ENCODE data around the gene HMGCLL1. TPM values are rescaled to one million over a fixed set of nuclear protein-coding genes. Genes with fewer than 3 reads are reported as not detected.

The HMGCLL1 gene
- total and polyA plus RNA-seq, 8 donors, result 0.10 to 3.3 (median 0.68) TPM; not detected in 3

DNA sequence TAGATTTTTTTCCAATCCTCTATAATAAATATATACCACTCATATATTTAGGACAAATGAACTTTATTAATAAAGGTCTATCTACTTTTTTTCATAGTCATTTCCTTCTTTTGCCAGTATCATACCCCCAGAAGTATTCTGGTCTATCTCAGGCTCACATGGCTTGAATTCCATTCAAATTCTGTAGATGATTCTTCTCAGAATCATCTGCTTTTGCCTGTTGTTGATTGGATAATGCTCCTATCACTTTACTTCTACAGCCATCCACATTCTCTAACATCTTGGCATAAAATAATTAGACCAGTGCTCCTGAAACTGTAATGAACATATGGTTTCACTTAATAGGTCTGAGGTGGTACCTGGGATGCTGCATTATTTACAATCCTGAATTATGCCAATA lies 130.5 kb downstream of the HMGCLL1 start:
- no peak for TF ChIP-seq POLR2AphosphoS5 (IDR thresholded peaks at IDR 0.05)
- TF ChIP-seq, protein P1, sequence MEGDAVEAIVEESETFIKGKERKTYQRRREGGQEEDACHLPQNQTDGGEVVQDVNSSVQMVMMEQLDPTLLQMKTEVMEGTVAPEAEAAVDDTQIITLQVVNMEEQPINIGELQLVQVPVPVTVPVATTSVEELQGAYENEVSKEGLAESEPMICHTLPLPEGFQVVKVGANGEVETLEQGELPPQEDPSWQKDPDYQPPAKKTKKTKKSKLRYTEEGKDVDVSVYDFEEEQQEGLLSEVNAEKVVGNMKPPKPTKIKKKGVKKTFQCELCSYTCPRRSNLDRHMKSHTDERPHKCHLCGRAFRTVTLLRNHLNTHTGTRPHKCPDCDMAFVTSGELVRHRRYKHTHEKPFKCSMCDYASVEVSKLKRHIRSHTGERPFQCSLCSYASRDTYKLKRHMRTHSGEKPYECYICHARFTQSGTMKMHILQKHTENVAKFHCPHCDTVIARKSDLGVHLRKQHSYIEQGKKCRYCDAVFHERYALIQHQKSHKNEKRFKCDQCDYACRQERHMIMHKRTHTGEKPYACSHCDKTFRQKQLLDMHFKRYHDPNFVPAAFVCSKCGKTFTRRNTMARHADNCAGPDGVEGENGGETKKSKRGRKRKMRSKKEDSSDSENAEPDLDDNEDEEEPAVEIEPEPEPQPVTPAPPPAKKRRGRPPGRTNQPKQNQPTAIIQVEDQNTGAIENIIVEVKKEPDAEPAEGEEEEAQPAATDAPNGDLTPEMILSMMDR (IDR thresholded peaks at IDR 0.05), result no peak
- TF ChIP-seq EP300 (IDR thresholded peaks at IDR 0.05), result no peak
- no peak for TF ChIP-seq POLR2A (IDR thresholded peaks at IDR 0.05)
- no peaks in the 10 kb centered on the region for H3K9me3 ChIP-seq
- intact Hi-C loops (cut with DNase I; ENCODE audit: low total_unique reads), result no loop called here
- H3K36me3 ChIP-seq, result no peaks in the 10 kb centered on the region
- no peaks in the 10 kb centered on the region for H3K27me3 ChIP-seq
- no peak overlapping the region for H3K27ac ChIP-seq
- no peaks in the 10 kb centered on the region for H3K4me1 ChIP-seq
- H3K4me3 ChIP-seq, result no peak overlapping the region
- no peak for DNase-seq

DNA sequence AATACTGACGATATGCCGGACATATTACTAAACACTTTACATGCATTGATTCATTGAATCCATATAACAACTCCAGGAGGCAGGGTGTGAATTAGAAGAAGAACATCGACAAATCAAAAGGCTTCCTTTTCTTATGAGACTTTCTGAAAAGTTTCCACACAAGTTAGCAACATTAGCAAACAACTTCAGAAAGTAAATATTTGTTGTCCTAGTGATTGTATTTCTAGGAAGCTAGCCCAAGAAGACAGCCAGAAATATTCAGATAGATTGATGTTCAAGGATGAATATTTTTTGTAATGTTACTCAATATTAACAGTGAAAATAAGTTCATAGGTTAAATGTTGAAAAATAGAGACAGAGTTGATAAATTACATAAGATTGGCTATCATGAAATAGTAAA lies 131.1 kb downstream of the HMGCLL1 start:
- H3K36me3 ChIP-seq, result no peaks in the 10 kb centered on the region
- no peak for DNase-seq
- intact Hi-C loops (cut with DNase I; ENCODE audit: low total_unique reads), result no loop called here
- TF ChIP-seq POLR2AphosphoS5 (IDR thresholded peaks at IDR 0.05), result no peak
- TF ChIP-seq, protein P1 (IDR thresholded peaks at IDR 0.05), result no peak
- no peak for TF ChIP-seq POLR2A (IDR thresholded peaks at IDR 0.05)
- no peak for TF ChIP-seq EP300 (IDR thresholded peaks at IDR 0.05)
- H3K4me1 ChIP-seq, result peaks cover 0 to 3% (median 0%) of the 10 kb centered on the region in 4 donors
- H3K4me3 ChIP-seq, result no peak overlapping the region
- no peaks in the 10 kb centered on the region for H3K27me3 ChIP-seq
- no peak overlapping the region for H3K27ac ChIP-seq
- WGBS, 5 donors, result 70 to 85% (median 72%) methylated on average over 3 of the region's 3 CpGs
- H3K9me3 ChIP-seq, result no peaks in the 10 kb centered on the region

DNA sequence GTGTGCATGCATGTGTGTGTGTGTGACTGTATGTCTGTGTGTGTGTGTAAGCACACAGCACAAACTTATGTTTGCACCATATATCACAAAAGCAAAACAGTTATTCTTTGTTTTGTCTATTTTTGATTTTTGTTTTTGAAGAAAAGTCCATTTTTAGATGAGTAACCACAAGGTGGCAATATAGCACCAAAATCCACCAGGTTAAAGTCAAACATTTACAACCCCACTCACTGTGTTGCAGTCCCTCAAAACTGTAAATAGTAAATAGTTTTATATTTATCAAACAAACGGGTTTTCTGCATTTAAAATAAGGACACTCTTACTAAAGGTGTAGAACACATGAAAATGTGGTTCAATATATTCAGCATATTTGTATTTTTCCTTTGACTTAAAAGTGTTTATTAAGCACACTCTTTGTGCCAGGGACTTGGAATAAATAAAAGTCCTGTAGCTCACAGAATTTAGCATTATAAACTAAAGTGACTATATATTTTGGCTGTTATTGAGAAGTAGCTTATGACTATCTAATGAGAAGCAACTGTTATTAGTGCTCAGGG lies 133.3 kb downstream of the HMGCLL1 start:
- no peak overlapping the region for H3K27ac ChIP-seq
- H3K36me3 ChIP-seq, result no peaks in the 10 kb centered on the region
- peak in 1 of 2 donors; percentile 64 for DNase-seq
- TF ChIP-seq POLR2A (IDR thresholded peaks at IDR 0.05), result no peak
- TF ChIP-seq, protein P1 (IDR thresholded peaks at IDR 0.05), result peak in 3 of 7 experiments; percentile 27 to 42 (median 31)
- H3K9me3 ChIP-seq, result no peaks in the 10 kb centered on the region
- no peak overlapping the region for H3K4me3 ChIP-seq
- intact Hi-C loops (cut with DNase I; ENCODE audit: low total_unique reads), result no loop called here
- 0 to 2% (median 0%) methylated on average over 1 of the region's 1 CpG for WGBS, 5 donors
- peaks cover 0 to 3% (median 0%) of the 10 kb centered on the region in 4 donors for H3K4me1 ChIP-seq
- no peaks in the 10 kb centered on the region for H3K27me3 ChIP-seq

DNA sequence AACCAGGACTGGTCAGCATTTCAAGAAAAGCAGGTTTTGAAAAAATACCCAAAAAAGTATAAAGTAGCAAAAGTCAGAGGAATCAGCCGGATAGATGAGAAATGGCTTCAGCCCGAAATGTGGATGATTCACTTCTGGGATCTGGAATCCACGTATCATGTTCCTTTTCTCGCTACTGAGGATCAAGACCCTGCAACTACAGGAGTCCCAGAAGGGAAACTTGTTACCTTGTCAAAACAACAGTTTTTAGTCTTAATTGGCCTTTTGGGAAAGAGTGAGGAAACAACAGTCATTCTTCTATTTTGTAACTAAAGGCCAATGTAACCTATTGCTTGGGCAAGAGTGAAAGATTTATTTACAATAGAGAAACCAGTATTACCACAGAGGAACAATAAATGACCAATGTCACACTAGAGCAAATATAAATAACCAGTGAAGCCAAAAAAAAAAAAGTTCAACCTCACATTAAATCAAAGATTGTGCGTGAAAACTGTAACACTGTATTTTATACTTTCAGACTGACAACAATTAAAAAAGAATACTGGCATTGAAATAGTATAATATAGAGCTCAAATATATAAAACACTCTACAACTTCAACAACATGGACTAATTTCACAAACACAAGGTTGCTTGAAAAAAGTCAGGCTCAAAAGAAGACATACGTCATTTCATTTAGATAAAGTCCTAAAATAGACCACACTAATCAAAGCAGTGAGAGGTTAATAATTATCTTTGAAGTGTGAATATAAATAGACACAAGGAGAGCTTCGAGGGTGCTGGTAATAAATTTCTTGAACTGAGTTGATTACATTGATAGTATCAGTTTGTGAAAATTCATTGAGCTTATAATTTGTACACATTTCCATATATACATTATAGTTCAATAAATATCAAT lies 135.5 kb downstream of the HMGCLL1 start:
- Histone ChIP-seq H3K27ac (no peak overlapping the region), H3K4me1 (peaks cover 0 to 3% (median 0%) of the 10 kb centered on the region in 4 donors), H3K27me3 (no peaks in the 10 kb centered on the region), H3K4me3 (no peak overlapping the region), H3K36me3 (no peaks in the 10 kb centered on the region), H3K9me3 (no peaks in the 10 kb centered on the region)
- 56 to 60% (median 58%) methylated on average over 7 of the region's 7 CpGs for WGBS, 5 donors
- no peak for DNase-seq
- TF ChIP-seq EP300 (IDR thresholded peaks at IDR 0.05) (no peak), POLR2A (IDR thresholded peaks at IDR 0.05) (no peak), POLR2AphosphoS5 (IDR thresholded peaks at IDR 0.05) (no peak)
- TF ChIP-seq, protein P1 (IDR thresholded peaks at IDR 0.05), result no peak
- intact Hi-C loops (cut with DNase I; ENCODE audit: low total_unique reads), result no loop called here

Measured in stomach (tissue), 9 donors.